ENCODE measurements around the gene MX1. TPM values are rescaled to one million over a fixed set of nuclear protein-coding genes. Genes with fewer than 3 reads are reported as not detected.

The MX1 gene
- total RNA-seq, 3 donors from 2014 or later (not counting 1 experiment from before 2014, with no cell fraction given): 22.7 to 67.0 (median 60.6) TPM

- H3K27ac ChIP-seq (ENCODE audit: low read length): no peak overlapping the region
- Mint-ChIP-seq H3K36me3 (peaks cover 12% of the 10 kb centered on the region), H3K4me3 (no peak overlapping the region), H3K4me1 (no peaks in the 10 kb centered on the region), H3K27ac (no peak overlapping the region), H3K27me3 (ENCODE audit: low read depth in 2 of 2) (no peaks in the 10 kb centered on the region), H3K9me3 (no peaks in the 10 kb centered on the region)
- 51% methylated on average over 6 of the region's 7 CpGs for WGBS (ENCODE audit: insufficient coverage)
- no peaks in the 10 kb centered on the region for H3K27me3 ChIP-seq (ENCODE audit: control insufficient read depth, insufficient read depth, low read length)
- peaks cover 3% of the 10 kb centered on the region for H3K4me1 ChIP-seq (ENCODE audit: control insufficient read depth, insufficient read depth, low read length)
- ATAC-seq (peak in 1 of 3 donors; percentile 50), DNase-seq (no peak)
- H3K4me3 ChIP-seq (ENCODE audit: low read length): no peak overlapping the region
- intact Hi-C loops (cut with micrococcal nuclease): no loop called here
- no peak for TF ChIP-seq CTCF (IDR thresholded peaks at IDR 0.05)
- peaks cover 19% of the 10 kb centered on the region for H3K36me3 ChIP-seq (ENCODE audit: control insufficient read depth, insufficient read depth, low read length)
- no peaks in the 10 kb centered on the region for H3K9me3 ChIP-seq (ENCODE audit: control insufficient read depth, insufficient read depth, low read length)
Measured at GRCh38 chr21:41396558-41397075, 29.4 kb upstream of the MX1 start.

GRCh38 chr21:41397471-41397891 lies 28.6 kb upstream of the MX1 start:
- Histone ChIP-seq H3K4me3 (ENCODE audit: low read length) (no peak overlapping the region), H3K27ac (ENCODE audit: low read length) (no peak overlapping the region), H3K9me3 (ENCODE audit: control insufficient read depth, insufficient read depth, low read length) (no peaks in the 10 kb centered on the region), H3K4me1 (ENCODE audit: control insufficient read depth, insufficient read depth, low read length) (peaks cover 3% of the 10 kb centered on the region), H3K27me3 (ENCODE audit: control insufficient read depth, insufficient read depth, low read length) (no peaks in the 10 kb centered on the region), H3K36me3 (ENCODE audit: control insufficient read depth, insufficient read depth, low read length) (peaks cover 27% of the 10 kb centered on the region)
- H3K27me3 Mint-ChIP-seq (ENCODE audit: low read depth in 2 of 2): no peaks in the 10 kb centered on the region
- no peak for ATAC-seq
- 89% methylated on average over 7 of the region's 7 CpGs for WGBS (ENCODE audit: insufficient coverage)
- no peak for TF ChIP-seq CTCF (IDR thresholded peaks at IDR 0.05)
- DNase-seq: no peak
- no peak overlapping the region for H3K27ac Mint-ChIP-seq
- H3K9me3 Mint-ChIP-seq: no peaks in the 10 kb centered on the region
- peaks cover 12% of the 10 kb centered on the region for H3K36me3 Mint-ChIP-seq
- H3K4me1 Mint-ChIP-seq: no peaks in the 10 kb centered on the region
- intact Hi-C loops (cut with micrococcal nuclease): no loop called here
- no peak overlapping the region for H3K4me3 Mint-ChIP-seq

- Mint-ChIP-seq H3K27me3 (ENCODE audit: low read depth in 2 of 2) (no peaks in the 10 kb centered on the region), H3K4me3 (no peak overlapping the region), H3K4me1 (no peaks in the 10 kb centered on the region), H3K36me3 (peaks cover 18% of the 10 kb centered on the region), H3K9me3 (no peaks in the 10 kb centered on the region), H3K27ac (no peak overlapping the region)
- DNase-seq (no peak), ATAC-seq (no peak)
- Histone ChIP-seq H3K4me3 (ENCODE audit: low read length) (no peak overlapping the region), H3K27ac (ENCODE audit: low read length) (no peak overlapping the region), H3K4me1 (ENCODE audit: control insufficient read depth, insufficient read depth, low read length) (peaks cover 3% of the 10 kb centered on the region), H3K36me3 (ENCODE audit: control insufficient read depth, insufficient read depth, low read length) (peaks cover 31% of the 10 kb centered on the region), H3K27me3 (ENCODE audit: control insufficient read depth, insufficient read depth, low read length) (no peaks in the 10 kb centered on the region), H3K9me3 (ENCODE audit: control insufficient read depth, insufficient read depth, low read length) (no peaks in the 10 kb centered on the region)
- no peak for TF ChIP-seq CTCF (IDR thresholded peaks at IDR 0.05)
- intact Hi-C loops (cut with micrococcal nuclease): no loop called here
- 98% methylated on average over 3 of the region's 4 CpGs for WGBS (ENCODE audit: insufficient coverage)
Measured at GRCh38 chr21:41398251-41398650, 27.8 kb upstream of the MX1 start.

- Mint-ChIP-seq H3K9me3 (no peaks in the 10 kb centered on the region), H3K27ac (no peak overlapping the region), H3K36me3 (peaks cover 22% of the 10 kb centered on the region), H3K4me1 (no peaks in the 10 kb centered on the region), H3K27me3 (ENCODE audit: low read depth in 2 of 2) (no peaks in the 10 kb centered on the region), H3K4me3 (no peak overlapping the region)
- Histone ChIP-seq H3K27me3 (ENCODE audit: control insufficient read depth, insufficient read depth, low read length) (no peaks in the 10 kb centered on the region), H3K36me3 (ENCODE audit: control insufficient read depth, insufficient read depth, low read length) (peaks cover 34% of the 10 kb centered on the region), H3K4me1 (ENCODE audit: control insufficient read depth, insufficient read depth, low read length) (peaks cover 3% of the 10 kb centered on the region), H3K4me3 (ENCODE audit: low read length) (no peak overlapping the region), H3K27ac (ENCODE audit: low read length) (no peak overlapping the region), H3K9me3 (ENCODE audit: control insufficient read depth, insufficient read depth, low read length) (no peaks in the 10 kb centered on the region)
- ATAC-seq: no peak
- intact Hi-C loops (cut with micrococcal nuclease): no loop called here
- TF ChIP-seq CTCF (IDR thresholded peaks at IDR 0.05): no peak
- 97% methylated on average over 15 of the region's 16 CpGs for WGBS (ENCODE audit: insufficient coverage)
- DNase-seq: no peak
Measured at GRCh38 chr21:41398831-41399230, 27.2 kb upstream of the MX1 start.

Data from natural killer cell (primary cell).